Measurements from ENCODE around the gene TBC1D2B. TPM values are rescaled to one million over a fixed set of nuclear protein-coding genes. Genes with fewer than 3 reads are reported as not detected.

The TBC1D2B gene
- total and polyA plus RNA-seq, 2 of the 4 experiments (the other 2 are of a cell fraction): 17.7 to 28.3 TPM

- H3K18ac ChIP-seq (ENCODE audit: low read depth, low read length): no peak overlapping the region
- H4K8ac ChIP-seq (ENCODE audit: low read depth in 2 of 2, low read length in 2 of 2): peak overlapping the region in 1 of 2 experiments; percentile 16; a peak in 1 of 4 replicates
- in situ Hi-C loops (cut with MboI; ENCODE audit: low sequenced_read_pairs) (no loop called here), intact Hi-C loops (cut with micrococcal nuclease) (loop anchor here (5.0 kb wide), 1 partner anchor 64 kb away; no protein-coding TSS in a partner anchor), dilution Hi-C loops (cut with HindIII; ENCODE audit: low sequenced_read_pairs, unreplicated experiment) (no loop called here)
- H3K56ac ChIP-seq (ENCODE audit: extremely low read depth, insufficient read depth, low read length): no peak overlapping the region
- H2BK120ac ChIP-seq (ENCODE audit: low read depth, low read length): no peak overlapping the region
- no peak for ATAC-seq (ENCODE audit: low read depth)
- no TSS peak for BruUV-seq (replicated peaks)
- H3K23ac ChIP-seq (ENCODE audit: low read depth, low read length): no peak overlapping the region
- no peak overlapping the region for H2BK5ac ChIP-seq (ENCODE audit: low read depth, low read length, poor library complexity, severe bottlenecking)
- WGBS, 2 experiments (ENCODE audit: extremely low coverage in 2 of 2, insufficient read length in 1 of 2): no CpG with 5 or more reads among the region's 2 CpGs
- POLR2A ChIA-PET (ENCODE audit: unreplicated experiment): interaction anchor here (0.6 kb wide), 1 partner anchor 84 kb away, joined by 3 read pairs; no protein-coding TSS in a partner anchor
- no peak overlapping the region for H2AK9ac ChIP-seq (replicated peaks; ENCODE audit: low read depth, low read length, poor library complexity)
- H3K4ac ChIP-seq (ENCODE audit: low read depth, low read length): no peak overlapping the region
- peaks cover 38 to 84% of the 10 kb centered on the region in 2 experiments for H3K79me1 ChIP-seq (ENCODE audit: low read depth in 1 of 2, low read length in 2 of 2)
- peaks cover 56% of the 10 kb centered on the region for H4K20me1 ChIP-seq (ENCODE audit: insufficient read depth, low read length)
- H3K27me3 ChIP-seq (ENCODE audit: control insufficient read depth, insufficient read depth, low read length): no peaks in the 10 kb centered on the region
- H3K9me3 ChIP-seq (ENCODE audit: control insufficient read depth, insufficient read depth, low read length): no peaks in the 10 kb centered on the region
- DNase-seq: no peak
- H3K4me2 ChIP-seq (ENCODE audit: low read depth, low read length): no peak overlapping the region
- H3K4me1 ChIP-seq (ENCODE audit: control insufficient read depth, insufficient read depth, low read length): peaks cover 43% of the 10 kb centered on the region
- H2BK20ac ChIP-seq (ENCODE audit: low read depth, low read length): no peak overlapping the region
- H3K27ac ChIP-seq (ENCODE audit: insufficient read depth, low read length): no peak overlapping the region
- TF ChIP-seq USF2 (IDR thresholded peaks at IDR 0.05; ENCODE audit: low read depth, low read length) (no peak), RCOR1 (IDR thresholded peaks at IDR 0.05; ENCODE audit: insufficient replicate concordance, low read length) (no peak)
- H3K14ac ChIP-seq (replicated peaks; ENCODE audit: low read depth, low read length): no peak overlapping the region
- H3K4me3 ChIP-seq (ENCODE audit: insufficient read depth, low read depth, low read length): no peak overlapping the region
- H4K5ac ChIP-seq (ENCODE audit: low read depth, low read length): no peak overlapping the region
- no peak overlapping the region for H2AFZ ChIP-seq (replicated peaks; ENCODE audit: low read length, poor library complexity)
- H3K9ac ChIP-seq (ENCODE audit: low read depth, low read length): no peak overlapping the region
- no peak overlapping the region for H4K91ac ChIP-seq (ENCODE audit: insufficient read depth, low read depth, low read length)
- no peak overlapping the region for H2AK5ac ChIP-seq (ENCODE audit: low read depth, low read length)
- peaks cover 2% of the 10 kb centered on the region for H3K36me3 ChIP-seq (ENCODE audit: control insufficient read depth, insufficient read depth, low read length)
- CTCF ChIA-PET: interaction anchor here (0.7 kb wide), 1 partner anchor 11 kb away, joined by 6 read pairs; no protein-coding TSS in a partner anchor
- peaks cover 44% of the 10 kb centered on the region for H3K9me1 ChIP-seq (ENCODE audit: insufficient read depth, low read length)
- H2BK15ac ChIP-seq (ENCODE audit: low read depth, low read length): peak overlapping the region; percentile 25; the same call in 2 of the 3 replicates
These were observed 6.1 kb downstream of the TBC1D2B start for GRCh38 chr15:78071383-78071782.

Data from IMR-90 (cell line).